ENCODE data around the gene CEBPA.

DNA sequence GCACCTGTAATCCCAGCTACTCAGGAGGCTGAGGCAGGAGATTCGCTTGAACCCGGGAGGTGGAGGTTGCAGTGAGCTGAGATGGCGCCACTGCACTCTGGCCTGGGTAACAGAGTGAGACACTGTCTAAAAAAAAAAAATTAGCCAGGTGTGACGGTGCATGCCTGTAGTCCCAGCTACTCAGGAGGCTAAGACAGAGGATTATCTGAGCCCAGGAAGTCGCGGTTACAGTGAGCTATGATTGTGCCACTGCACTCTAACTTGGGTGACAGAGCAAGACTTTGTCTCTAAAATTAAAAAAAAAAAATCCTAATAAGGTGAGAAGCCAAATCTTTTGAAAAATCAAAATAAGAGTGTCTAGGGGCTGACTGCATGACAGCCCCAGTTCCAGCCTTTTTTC, 9.7 kb upstream of the CEBPA start:
- TF ChIP-seq EZH2 (IDR thresholded peaks at IDR 0.05; ENCODE audit: borderline replicate concordance) (no peak), EZH2phosphoT487 (IDR thresholded peaks at IDR 0.05; ENCODE audit: low read depth, severe bottlenecking, unreplicated experiment) (no peak)
- TF ChIP-seq, protein P1, sequence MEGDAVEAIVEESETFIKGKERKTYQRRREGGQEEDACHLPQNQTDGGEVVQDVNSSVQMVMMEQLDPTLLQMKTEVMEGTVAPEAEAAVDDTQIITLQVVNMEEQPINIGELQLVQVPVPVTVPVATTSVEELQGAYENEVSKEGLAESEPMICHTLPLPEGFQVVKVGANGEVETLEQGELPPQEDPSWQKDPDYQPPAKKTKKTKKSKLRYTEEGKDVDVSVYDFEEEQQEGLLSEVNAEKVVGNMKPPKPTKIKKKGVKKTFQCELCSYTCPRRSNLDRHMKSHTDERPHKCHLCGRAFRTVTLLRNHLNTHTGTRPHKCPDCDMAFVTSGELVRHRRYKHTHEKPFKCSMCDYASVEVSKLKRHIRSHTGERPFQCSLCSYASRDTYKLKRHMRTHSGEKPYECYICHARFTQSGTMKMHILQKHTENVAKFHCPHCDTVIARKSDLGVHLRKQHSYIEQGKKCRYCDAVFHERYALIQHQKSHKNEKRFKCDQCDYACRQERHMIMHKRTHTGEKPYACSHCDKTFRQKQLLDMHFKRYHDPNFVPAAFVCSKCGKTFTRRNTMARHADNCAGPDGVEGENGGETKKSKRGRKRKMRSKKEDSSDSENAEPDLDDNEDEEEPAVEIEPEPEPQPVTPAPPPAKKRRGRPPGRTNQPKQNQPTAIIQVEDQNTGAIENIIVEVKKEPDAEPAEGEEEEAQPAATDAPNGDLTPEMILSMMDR (IDR thresholded peaks at IDR 0.05; ENCODE audit: poor library complexity): no peak

Data from hepatocyte (in vitro differentiated cells).